NCI-H748 treated with DMSO at 0.1 percent for 48 hours (cell line): ENCODE results near the gene CYLD.

Source experiments
- DNase-seq: peaks from one replicate; lab custom pipeline; 2025; lab: John Stamatoyannopoulos, UW

The CYLD gene

GRCh38 chr16:50711862-50712559 lies 29.9 kb upstream of the CYLD start:
- no peak for DNase-seq

GRCh38 chr16:50712560-50712898 lies 29.4 kb upstream of the CYLD start:
- no peak for DNase-seq

GRCh38 chr16:50712956-50713355 lies 28.9 kb upstream of the CYLD start:
- DNase-seq = no peak

GRCh38 chr16:50717091-50717490 lies 24.8 kb upstream of the CYLD start:
- DNase-seq = no peak

- no peak for DNase-seq
Measured at GRCh38 chr16:50717494-50717893, 24.4 kb upstream of the CYLD start.

GRCh38 chr16:50718061-50718760 lies 23.7 kb upstream of the CYLD start:
- DNase-seq = no peak

- no peak for DNase-seq
Measured at GRCh38 chr16:50718761-50719400, 23.0 kb upstream of the CYLD start.

GRCh38 chr16:50719401-50720337 lies 22.2 kb upstream of the CYLD start:
- DNase-seq = no peak

- no peak for DNase-seq
Measured at GRCh38 chr16:50721549-50722404, 20.1 kb upstream of the CYLD start.

GRCh38 chr16:50722405-50722737 lies 19.5 kb upstream of the CYLD start:
- DNase-seq = no peak

- DNase-seq = no peak
Measured at GRCh38 chr16:50722960-50723359, 18.9 kb upstream of the CYLD start.

- DNase-seq = no peak
Measured at GRCh38 chr16:50724306-50724705, 17.6 kb upstream of the CYLD start.

GRCh38 chr16:50731130-50731988 lies 10.5 kb upstream of the CYLD start:
- DNase-seq = no peak

GRCh38 chr16:50731989-50732832 lies 9.7 kb upstream of the CYLD start:
- DNase-seq = no peak

- no peak for DNase-seq
Measured at GRCh38 chr16:50733468-50733867, 8.4 kb upstream of the CYLD start.

GRCh38 chr16:50735629-50736122 lies 6.2 kb upstream of the CYLD start:
- no peak for DNase-seq

- DNase-seq = no peak
Measured at GRCh38 chr16:50736448-50736847, 5.4 kb upstream of the CYLD start.

- DNase-seq = no peak
Measured at GRCh38 chr16:50737420-50737959, 4.4 kb upstream of the CYLD start.

GRCh38 chr16:50739031-50739430 lies 2.9 kb upstream of the CYLD start:
- DNase-seq = no peak
